K562 treated with DMSO at 1 percent for 24 hours (cell line): ENCODE data around the gene YJEFN3. TPM values are rescaled to one million over a fixed set of nuclear protein-coding genes. Genes with fewer than 3 reads are reported as not detected.

ENCODE experiments used
- total RNA-seq: library from RNA; unstranded; fragments of 300-600 nt; gene quantifications from 2 replicates; pipeline ENCODE4 v1.2.3, GENCODE V29; 2022; ENCODE audit warnings: low read depth; ENCODE audit not compliant: insufficient read depth

The YJEFN3 gene, protein sequence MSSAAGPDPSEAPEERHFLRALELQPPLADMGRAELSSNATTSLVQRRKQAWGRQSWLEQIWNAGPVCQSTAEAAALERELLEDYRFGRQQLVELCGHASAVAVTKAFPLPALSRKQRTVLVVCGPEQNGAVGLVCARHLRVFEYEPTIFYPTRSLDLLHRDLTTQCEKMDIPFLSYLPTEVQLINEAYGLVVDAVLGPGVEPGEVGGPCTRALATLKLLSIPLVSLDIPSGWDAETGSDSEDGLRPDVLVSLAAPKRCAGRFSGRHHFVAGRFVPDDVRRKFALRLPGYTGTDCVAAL
- 7.8 and 11.1 TPM in 2 replicates for total RNA-seq

DNA sequence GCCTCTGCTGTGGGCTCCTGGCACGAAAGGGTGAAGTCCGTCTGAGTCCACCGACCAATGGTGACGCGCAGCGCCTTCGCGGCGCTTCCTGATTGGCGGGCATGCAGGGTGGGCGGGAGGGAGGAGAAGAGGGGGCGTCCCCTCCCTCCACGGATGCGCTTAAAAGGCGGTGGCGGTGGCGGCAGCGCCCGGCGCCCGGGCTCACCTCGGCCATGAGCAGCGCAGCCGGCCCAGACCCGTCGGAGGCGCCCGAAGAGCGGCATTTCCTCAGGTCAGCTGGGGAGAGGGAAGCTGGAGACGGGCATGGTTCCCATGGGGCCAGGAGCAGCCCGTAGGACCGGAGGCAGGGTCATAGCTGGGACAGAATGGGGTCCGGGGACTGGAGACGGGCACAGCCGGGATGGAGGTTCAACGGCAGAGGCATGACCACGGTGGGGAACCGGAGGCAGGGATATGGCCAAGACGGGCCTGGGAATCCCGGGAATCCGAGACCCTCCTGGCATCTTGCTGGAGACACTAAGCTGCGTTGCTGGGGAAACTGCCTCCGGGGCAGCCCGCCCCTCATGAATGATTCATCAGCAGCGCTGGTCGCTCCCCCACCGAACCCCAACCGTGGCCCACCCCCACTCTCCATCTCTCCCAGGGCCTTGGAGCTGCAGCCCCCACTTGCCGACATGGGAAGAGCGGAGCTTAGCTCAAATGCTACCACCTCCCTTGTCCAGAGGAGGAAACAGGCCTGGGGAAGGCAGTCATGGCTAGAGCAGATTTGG is at the start of gene YJEFN3:
Gene YJEFN3, plus strand, starts transcription at position 191 of the 770 bp plus-strand sequence. Its CDS starts 22 bp downstream, at position 213.

DNA sequence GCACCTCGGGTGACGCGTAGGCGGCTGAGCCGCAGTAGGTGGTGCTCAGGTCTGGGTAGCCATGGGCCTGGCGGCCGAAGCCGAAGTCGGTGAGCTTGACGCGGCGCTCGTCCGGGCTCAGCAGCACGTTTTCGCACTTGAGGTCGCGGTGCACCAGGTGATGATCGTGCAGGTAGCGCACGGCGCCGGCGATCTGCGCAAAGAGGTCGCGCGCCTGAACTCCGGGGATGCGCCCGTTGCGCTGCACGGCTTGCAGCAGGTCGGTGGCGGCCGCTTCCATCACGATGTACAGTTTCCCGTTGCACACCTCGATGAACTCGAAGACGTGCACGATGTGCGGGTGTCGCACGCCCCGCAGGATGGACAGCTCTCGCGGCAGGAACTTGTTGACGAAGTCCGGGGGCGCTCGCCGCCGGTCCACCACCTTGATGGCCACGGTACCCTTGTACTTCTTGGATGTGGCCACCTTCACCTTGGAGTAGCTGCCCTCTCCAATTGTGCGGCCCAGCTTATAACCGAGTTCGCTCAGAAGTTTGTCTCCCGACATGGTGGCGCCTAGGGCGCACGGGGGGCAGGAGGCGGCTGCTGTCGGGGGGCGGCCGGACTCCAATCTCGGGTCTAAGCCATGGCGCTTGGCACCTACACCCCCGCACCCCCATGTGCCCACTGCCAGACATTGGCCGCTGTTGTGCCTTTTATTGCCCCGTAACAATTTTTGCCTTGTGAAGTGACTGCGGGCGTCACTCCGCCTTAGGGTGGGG is 13.7 kb upstream of the YJEFN3 start, which contains the start of gene TSSK6:
Gene TSSK6, minus strand, starts transcription at position 668 of the 761 bp plus-strand sequence. Its CDS starts 121 bp downstream, at position 547.

DNA sequence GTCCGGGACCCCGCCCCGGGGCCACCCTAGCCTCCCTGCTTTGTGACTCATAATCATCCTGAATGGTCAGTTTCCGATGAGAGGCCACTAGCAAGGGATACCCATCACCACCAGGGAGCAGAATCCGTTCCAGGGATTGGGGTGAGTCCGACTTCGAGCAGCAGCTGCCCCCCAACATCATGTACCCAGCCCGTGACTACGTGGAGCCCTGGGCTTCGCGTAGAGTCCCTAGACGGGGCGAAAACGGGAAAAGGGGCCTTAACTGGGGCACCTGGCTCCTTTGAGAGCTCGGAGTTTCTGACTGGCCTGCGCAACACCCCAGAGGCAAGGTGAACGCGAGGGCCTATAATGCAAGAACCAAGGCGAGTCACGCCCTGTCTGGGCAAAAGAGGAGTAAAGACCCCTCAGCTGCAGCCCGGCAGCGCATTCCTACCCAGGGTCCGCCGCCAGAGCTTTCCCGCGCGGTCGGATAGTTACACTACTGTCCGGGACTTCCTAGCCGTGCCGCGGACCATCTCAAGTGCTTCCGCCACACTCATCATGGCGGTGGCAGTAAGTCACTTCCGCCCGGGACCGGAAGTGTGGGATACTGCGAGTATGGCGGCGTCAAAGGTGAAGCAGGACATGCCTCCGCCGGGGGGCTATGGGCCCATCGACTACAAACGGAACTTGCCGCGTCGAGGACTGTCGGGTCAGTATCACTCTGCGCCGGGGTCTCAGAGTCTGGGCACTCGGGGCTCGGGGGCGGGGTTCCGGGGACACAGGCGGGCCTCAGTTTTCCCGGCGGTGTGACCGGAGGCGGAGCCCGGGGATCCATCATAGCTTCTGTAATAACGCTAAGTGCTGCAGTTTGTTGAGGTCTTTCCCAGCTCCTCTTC is 12.8 kb upstream of the YJEFN3 start, which contains the start of gene NDUFA13:
Gene NDUFA13, plus strand, starts transcription at position 584 of the 878 bp plus-strand sequence. Its CDS starts 14 bp downstream, at position 598.

DNA sequence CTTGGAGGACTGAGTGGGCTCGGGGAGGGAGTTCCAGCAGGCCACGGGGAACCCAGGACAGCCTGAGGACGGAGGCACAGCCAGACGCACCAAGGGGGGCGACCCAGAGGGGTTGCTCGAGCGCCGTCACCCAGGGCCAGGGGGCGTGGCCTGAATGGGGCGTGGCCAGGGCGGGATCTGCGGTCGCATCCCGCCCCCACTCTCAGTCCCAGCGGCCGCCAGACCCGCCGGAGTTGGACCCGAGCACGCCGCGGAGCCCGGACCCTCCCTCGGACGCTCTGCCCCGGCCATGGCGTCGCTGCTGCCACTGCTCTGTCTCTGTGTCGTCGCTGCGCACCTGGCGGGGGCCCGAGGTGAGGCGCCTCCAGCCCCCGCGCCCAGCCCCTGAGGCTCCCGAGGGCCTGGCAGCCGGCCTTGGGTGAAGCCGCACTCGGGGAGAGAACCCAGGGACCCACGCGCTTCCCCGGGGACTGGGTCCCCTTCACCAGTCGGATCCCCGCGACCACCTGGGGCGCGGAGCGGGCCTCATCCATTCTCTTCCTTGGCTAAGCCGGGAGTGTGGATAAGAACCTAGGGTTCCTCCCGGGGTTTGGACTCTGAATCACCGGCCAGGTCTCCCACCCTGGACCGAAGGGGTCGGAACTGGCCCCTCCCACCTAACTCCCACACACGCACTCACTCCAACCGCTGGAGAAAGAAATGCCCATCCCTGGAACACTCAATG is 9.5 kb downstream of the YJEFN3 start, which contains the start of gene CILP2:
Gene CILP2, plus strand, starts transcription at position 205 of the 724 bp plus-strand sequence. Its CDS starts 85 bp downstream, at position 290.

Other genes starting within 250 kb of the YJEFN3 start
- gene SUGP1, start 208.4 kb upstream of the YJEFN3 start, total RNA-seq: 53.4 and 56.5 TPM in 2 replicates
- 41.5 and 43.6 TPM in 2 replicates for gene MAU2, start 208.1 kb upstream of the YJEFN3 start, total RNA-seq
- 76.5 and 81.1 TPM in 2 replicates for gene GATAD2A, start 123.2 kb upstream of the YJEFN3 start, total RNA-seq
- gene TSSK6, start 13.4 kb upstream of the YJEFN3 start, total RNA-seq: 8.9 and 10.1 TPM in 2 replicates
- 350 and 378 TPM in 2 replicates for gene NDUFA13, start 12.7 kb upstream of the YJEFN3 start, total RNA-seq
- 0.87 and 0.93 TPM in 2 replicates for gene CILP2, start 9.4 kb downstream of the YJEFN3 start, total RNA-seq
- 4.4 and 5.2 TPM in 2 replicates for gene PBX4, start 89.8 kb downstream of the YJEFN3 start, total RNA-seq
- gene LPAR2, start 99.3 kb downstream of the YJEFN3 start, total RNA-seq: 16.8 and 20.5 TPM in 2 replicates
- gene GMIP, start 114.7 kb downstream of the YJEFN3 start, total RNA-seq: 19.7 and 23.2 TPM in 2 replicates
- gene ATP13A1, start 134.8 kb downstream of the YJEFN3 start, total RNA-seq: 70.4 and 85.1 TPM in 2 replicates
- gene ZNF101, start 139.9 kb downstream of the YJEFN3 start, total RNA-seq: 4.9 and 5.4 TPM in 2 replicates
- gene ZNF14, start 204.2 kb downstream of the YJEFN3 start, total RNA-seq: 2.5 and 2.7 TPM in 2 replicates